ENCODE results near the gene NUTM2F.
"Not testable (repeated sequence)": the region's sequence is repeated elsewhere in the genome, so short reads cannot be mapped to it uniquely, and the experiment has no call there.

The NUTM2F gene

GRCh38 chr9:94370266-94370665, 41.8 kb upstream of the NUTM2F start:
- H4K8ac ChIP-seq (ENCODE audit: low read depth, low read length); H4K91ac ChIP-seq (ENCODE audit: low read depth, low read length, poor library complexity); H2AK5ac ChIP-seq (ENCODE audit: low read depth, low read length); H3K79me1 ChIP-seq (ENCODE audit: low read depth, low read length); H3K4me1 ChIP-seq (ENCODE audit: control insufficient read depth in 2 of 2, insufficient read depth in 1 of 2, low read depth in 1 of 2, low read length in 2 of 2); H3K27ac ChIP-seq (replicated peaks; ENCODE audit: low read length); DNase-seq (ENCODE audit: low spot score); H3K4me3 ChIP-seq (ENCODE audit: low read length in 2 of 2); H2BK12ac ChIP-seq (ENCODE audit: low read length); H3K27me3 ChIP-seq (ENCODE audit: control insufficient read depth in 3 of 3, insufficient read depth in 3 of 3, low read depth in 1 of 3, low read length in 3 of 3); H2BK120ac ChIP-seq (ENCODE audit: low read depth, low read length); H3K23ac ChIP-seq (ENCODE audit: low read depth, low read length, poor library complexity); H3K4ac ChIP-seq (ENCODE audit: low read length); H3K9ac ChIP-seq (ENCODE audit: low read depth, low read length, poor library complexity); H2BK15ac ChIP-seq (ENCODE audit: low read length); H3K18ac ChIP-seq (ENCODE audit: low read length); H3K36me3 ChIP-seq (replicated peaks in 1 of 2; ENCODE audit: control insufficient read depth in 2 of 2, insufficient read depth in 2 of 2, low read length in 2 of 2); H3K14ac ChIP-seq (ENCODE audit: low read length); H3K4me2 ChIP-seq (ENCODE audit: insufficient read depth, low read length, poor library complexity, severe bottlenecking); H2BK5ac ChIP-seq (ENCODE audit: low read length); H3K9me3 ChIP-seq (replicated peaks in 1 of 2; ENCODE audit: control insufficient read depth in 2 of 2, insufficient read depth in 1 of 2, low read depth in 1 of 2, low read length in 2 of 2); H2AFZ ChIP-seq (ENCODE audit: low read length): not testable (repeated sequence)
- WGBS, 2 donors (ENCODE audit: extremely low coverage in 2 of 2, insufficient read length in 2 of 2, insufficient replicate concordance in 1 of 2) = no CpG with 5 or more reads among the region's 3 CpGs

GRCh38 chr9:94364093-94364614, 35.7 kb upstream of the NUTM2F start:
- WGBS, 2 donors (ENCODE audit: extremely low coverage in 2 of 2, insufficient read length in 2 of 2, insufficient replicate concordance in 1 of 2) = no CpG with 5 or more reads among the region's 2 CpGs
- H2AFZ ChIP-seq (ENCODE audit: low read length) = not testable (repeated sequence)

GRCh38 chr9:94357158-94357557, 28.7 kb upstream of the NUTM2F start:
- H3K23ac ChIP-seq (ENCODE audit: low read depth, low read length, poor library complexity); H2AFZ ChIP-seq (ENCODE audit: low read length); H2BK5ac ChIP-seq (ENCODE audit: low read length); H2AK5ac ChIP-seq (ENCODE audit: low read depth, low read length); H3K14ac ChIP-seq (ENCODE audit: low read length); H4K8ac ChIP-seq (ENCODE audit: low read depth, low read length); H3K27me3 ChIP-seq (ENCODE audit: control insufficient read depth in 3 of 3, insufficient read depth in 3 of 3, low read depth in 1 of 3, low read length in 3 of 3); H2BK15ac ChIP-seq (ENCODE audit: low read length); H3K4me1 ChIP-seq (ENCODE audit: control insufficient read depth in 2 of 2, insufficient read depth in 1 of 2, low read depth in 1 of 2, low read length in 2 of 2); H3K79me1 ChIP-seq (ENCODE audit: low read depth, low read length); H3K4me2 ChIP-seq (ENCODE audit: insufficient read depth, low read length, poor library complexity, severe bottlenecking); H3K9ac ChIP-seq (ENCODE audit: low read depth, low read length, poor library complexity); H3K18ac ChIP-seq (ENCODE audit: low read length); H2BK120ac ChIP-seq (ENCODE audit: low read depth, low read length); H3K9me3 ChIP-seq (replicated peaks in 1 of 2; ENCODE audit: control insufficient read depth in 2 of 2, insufficient read depth in 1 of 2, low read depth in 1 of 2, low read length in 2 of 2); H4K91ac ChIP-seq (ENCODE audit: low read depth, low read length, poor library complexity); H3K36me3 ChIP-seq (replicated peaks in 1 of 2; ENCODE audit: control insufficient read depth in 2 of 2, insufficient read depth in 2 of 2, low read length in 2 of 2); H2BK12ac ChIP-seq (ENCODE audit: low read length); H3K4ac ChIP-seq (ENCODE audit: low read length); DNase-seq (ENCODE audit: low spot score); H3K27ac ChIP-seq (replicated peaks; ENCODE audit: low read length); H3K4me3 ChIP-seq (ENCODE audit: low read length in 2 of 2): not testable (repeated sequence)
- no CpG with 5 or more reads among the region's 1 CpG for WGBS, 2 donors (ENCODE audit: extremely low coverage in 2 of 2, insufficient read length in 2 of 2, insufficient replicate concordance in 1 of 2)

More at GRCh38 chr9:94364093-94364614, 35.7 kb upstream of the NUTM2F start:
- not testable (repeated sequence) for H2BK15ac ChIP-seq (ENCODE audit: low read length); H3K14ac ChIP-seq (ENCODE audit: low read length); H3K4me1 ChIP-seq (ENCODE audit: control insufficient read depth in 2 of 2, insufficient read depth in 1 of 2, low read depth in 1 of 2, low read length in 2 of 2); H3K9me3 ChIP-seq (replicated peaks in 1 of 2; ENCODE audit: control insufficient read depth in 2 of 2, insufficient read depth in 1 of 2, low read depth in 1 of 2, low read length in 2 of 2); H3K79me1 ChIP-seq (ENCODE audit: low read depth, low read length); H2AK5ac ChIP-seq (ENCODE audit: low read depth, low read length); H4K8ac ChIP-seq (ENCODE audit: low read depth, low read length); H2BK5ac ChIP-seq (ENCODE audit: low read length); H3K4ac ChIP-seq (ENCODE audit: low read length); DNase-seq (ENCODE audit: low spot score); H3K9ac ChIP-seq (ENCODE audit: low read depth, low read length, poor library complexity); H4K91ac ChIP-seq (ENCODE audit: low read depth, low read length, poor library complexity); H3K27me3 ChIP-seq (ENCODE audit: control insufficient read depth in 3 of 3, insufficient read depth in 3 of 3, low read depth in 1 of 3, low read length in 3 of 3); H2BK120ac ChIP-seq (ENCODE audit: low read depth, low read length); H3K4me3 ChIP-seq (ENCODE audit: low read length in 2 of 2); H2BK12ac ChIP-seq (ENCODE audit: low read length); H3K23ac ChIP-seq (ENCODE audit: low read depth, low read length, poor library complexity); H3K4me2 ChIP-seq (ENCODE audit: insufficient read depth, low read length, poor library complexity, severe bottlenecking); H3K36me3 ChIP-seq (replicated peaks in 1 of 2; ENCODE audit: control insufficient read depth in 2 of 2, insufficient read depth in 2 of 2, low read length in 2 of 2); H3K18ac ChIP-seq (ENCODE audit: low read length); H3K27ac ChIP-seq (replicated peaks; ENCODE audit: low read length)

GRCh38 chr9:94351901-94352723, 23.7 kb upstream of the NUTM2F start:
- H2AK5ac ChIP-seq (ENCODE audit: low read depth, low read length); H2AFZ ChIP-seq (ENCODE audit: low read length); H3K4ac ChIP-seq (ENCODE audit: low read length); H3K27ac ChIP-seq (replicated peaks; ENCODE audit: low read length); H3K4me1 ChIP-seq (ENCODE audit: control insufficient read depth in 2 of 2, insufficient read depth in 1 of 2, low read depth in 1 of 2, low read length in 2 of 2); H3K9ac ChIP-seq (ENCODE audit: low read depth, low read length, poor library complexity); H3K79me1 ChIP-seq (ENCODE audit: low read depth, low read length); H3K18ac ChIP-seq (ENCODE audit: low read length); H2BK120ac ChIP-seq (ENCODE audit: low read depth, low read length); H2BK15ac ChIP-seq (ENCODE audit: low read length); H3K4me2 ChIP-seq (ENCODE audit: insufficient read depth, low read length, poor library complexity, severe bottlenecking); H3K4me3 ChIP-seq (ENCODE audit: low read length in 2 of 2); H3K23ac ChIP-seq (ENCODE audit: low read depth, low read length, poor library complexity); DNase-seq (ENCODE audit: low spot score); H4K91ac ChIP-seq (ENCODE audit: low read depth, low read length, poor library complexity); H3K14ac ChIP-seq (ENCODE audit: low read length); H4K8ac ChIP-seq (ENCODE audit: low read depth, low read length); H3K36me3 ChIP-seq (replicated peaks in 1 of 2; ENCODE audit: control insufficient read depth in 2 of 2, insufficient read depth in 2 of 2, low read length in 2 of 2); H2BK12ac ChIP-seq (ENCODE audit: low read length); H2BK5ac ChIP-seq (ENCODE audit: low read length); H3K27me3 ChIP-seq (ENCODE audit: control insufficient read depth in 3 of 3, insufficient read depth in 3 of 3, low read depth in 1 of 3, low read length in 3 of 3); H3K9me3 ChIP-seq (replicated peaks in 1 of 2; ENCODE audit: control insufficient read depth in 2 of 2, insufficient read depth in 1 of 2, low read depth in 1 of 2, low read length in 2 of 2): not testable (repeated sequence)
- WGBS, 2 donors (ENCODE audit: extremely low coverage in 2 of 2, insufficient read length in 2 of 2, insufficient replicate concordance in 1 of 2) = no CpG with 5 or more reads among the region's 4 CpGs

All from neuronal stem cell (in vitro differentiated cells).